WTC11 (cell line): ENCODE results near the gene GTF2F1. TPM values are rescaled to one million over a fixed set of nuclear protein-coding genes. Genes with fewer than 3 reads are reported as not detected.

Experiments
- ATAC-seq: fragments of 200-7000 bp; cut with Tn5 transposase; 2 replicates; pipeline ENCODE4 v1.10.0; 2021; ENCODE audit warnings: mild to moderate bottlenecking, moderate library complexity
- CTCF ChIA-PET: fragments of 300-600 bp; sonication (Branson Sonifier 250); formaldehyde crosslinking; loops from one replicate; lab custom pipeline; 2021; ENCODE audit warnings: antibody characterized with exemption; lab: Charles Lee
- POLR2A ChIA-PET: fragments of 350-600 bp; sonication (Branson Sonifier 250); formaldehyde crosslinking; loops from one replicate; lab custom pipeline; 2021; ENCODE audit warnings: antibody characterized with exemption; lab: Charles Lee
- DNase-seq: peaks from one replicate; pipeline ENCODE4 v3.0.0; 2021; ENCODE audit warnings: low spot score
- H3K27ac Mint-ChIP-seq: 2 replicates; pipeline ENCODE4 v1.8.0; 2021; ENCODE audit warnings: mixed read lengths
- H3K27me3 Mint-ChIP-seq: 2 replicates; pipeline ENCODE4 v1.8.0; 2021; ENCODE audit warnings: low read depth, mild to moderate bottlenecking, moderate library complexity, mixed read lengths
- H3K36me3 Mint-ChIP-seq: 2 replicates; pipeline ENCODE4 v1.8.0; 2021; ENCODE audit warnings: mixed read lengths
- H3K4me1 Mint-ChIP-seq: 2 replicates; pipeline ENCODE4 v1.8.0; 2022; ENCODE audit warnings: mixed read lengths
- H3K4me3 Mint-ChIP-seq: 2 replicates; pipeline ENCODE4 v1.8.0; 2021; ENCODE audit warnings: mild to moderate bottlenecking, moderate library complexity, mixed read lengths
- H3K9me3 Mint-ChIP-seq: 2 replicates; pipeline ENCODE4 v1.8.0; 2021; ENCODE audit warnings: mixed read lengths
- CTCF ChIP-seq: fragments of 200-600 bp; IDR thresholded peaks from 2 replicates; pipeline ENCODE4 v1.8.0; 2022; ENCODE audit warnings: antibody characterized with exemption
- EMX1 ChIP-seq: fragments of 250-450 bp; sonication (Bioruptor Pico); IDR thresholded peaks from 2 replicates; pipeline ENCODE4 v1.8.0; 2021; ENCODE audit warnings: mild to moderate bottlenecking
- JUN ChIP-seq: sonication (generic); formaldehyde crosslinking; IDR thresholded peaks from 2 replicates; pipeline ENCODE4 v1.8.0; 2023; ENCODE audit warnings: mild to moderate bottlenecking, missing genetic modification reagents
- NFE2L1 ChIP-seq: sonication (generic); formaldehyde crosslinking; IDR thresholded peaks from 2 replicates; pipeline ENCODE4 v1.8.1; 2023; ENCODE audit warnings: missing genetic modification reagents
- PRDM15 ChIP-seq: sonication (generic); formaldehyde crosslinking; IDR thresholded peaks from 2 replicates; pipeline ENCODE4 v1.8.0; 2022; ENCODE audit warnings: missing genetic modification reagents
- STAT6 ChIP-seq: sonication (generic); formaldehyde crosslinking; conservative IDR thresholded peaks from 2 replicates; pipeline ENCODE4 v1.8.1; 2023; ENCODE audit warnings: mild to moderate bottlenecking, low read depth, missing genetic modification reagents, moderate library complexity
- TP53 ChIP-seq: sonication (generic); formaldehyde crosslinking; IDR thresholded peaks from 2 replicates; pipeline ENCODE4 v1.8.1; 2023; ENCODE audit warnings: mild to moderate bottlenecking, missing genetic modification reagents
- USF1 ChIP-seq: sonication (generic); formaldehyde crosslinking; IDR thresholded peaks from 2 replicates; pipeline ENCODE4 v1.8.0; 2022; ENCODE audit warnings: mild to moderate bottlenecking, missing genetic modification reagents
- ZBTB43 ChIP-seq: sonication (generic); formaldehyde crosslinking; IDR thresholded peaks from 2 replicates; pipeline ENCODE4 v1.8.1; 2023; ENCODE audit warnings: mild to moderate bottlenecking, missing genetic modification reagents
- ZSCAN18 ChIP-seq: fragments of 250-450 bp; sonication (Bioruptor Pico); IDR thresholded peaks from 2 replicates; pipeline ENCODE4 v2.1.2; 2022; ENCODE audit warnings: mild to moderate bottlenecking, moderate library complexity
- total RNA-seq: library from RNA; stranded (reverse); gene quantifications from 3 replicates; pipeline ENCODE4 v1.2.3, GENCODE V29; 2021

GTF2F1 gene
- total RNA-seq, 1 experiment from 2014 or later = 62.4 TPM

- Mint-ChIP-seq H3K27ac (no peak overlapping the region), H3K4me3 (no peak overlapping the region), H3K27me3 (peaks cover 13% of the 10 kb centered on the region), H3K9me3 (peaks cover 21% of the 10 kb centered on the region), H3K36me3 (no peaks in the 10 kb centered on the region; the same call in 1 of the 2 replicates), H3K4me1 (no peaks in the 10 kb centered on the region)
- TF ChIP-seq EMX1 (no peak), CTCF (no peak), STAT6 (CRISPR knock-in tag) (no peak), ZSCAN18 (CRISPR knock-in tag) (no peak), USF1 (CRISPR knock-in tag) (0 out of 2 replicates have a peak, but pooled peaks have one; percentile 13), PRDM15 (CRISPR knock-in tag) (no peak)
- no peak for ATAC-seq
- ChIA-PET CTCF (no interaction called here), POLR2A (no interaction called here)
- no peak for DNase-seq
Observed at GRCh38 chr19:6343462-6343861, 49.5 kb downstream of the GTF2F1 start.

GRCh38 chr19:6340493-6341201 is 52.3 kb downstream of the GTF2F1 start:
- H3K9me3 Mint-ChIP-seq = peaks cover 16% of the 10 kb centered on the region
- TF ChIP-seq JUN (no peak), NFE2L1 (CRISPR knock-in tag) (no peak), TP53 (CRISPR knock-in tag) (no peak), ZBTB43 (no peak)
- no peak for DNase-seq
- peak; percentile 51; the same call in 1 of the 2 replicates for ATAC-seq
- no peaks in the 10 kb centered on the region; the same call in 1 of the 2 replicates for H3K36me3 Mint-ChIP-seq
- ChIA-PET CTCF (interaction anchor here (0.5 to 1.6 kb wide), 22 partner anchors 9 to 546 kb away, joined by 3 to 13 read pairs (median 4); partner anchors contain the start of genes ALKBH7 and CLPP), POLR2A (interaction anchor here (0.5 kb wide), 1 partner anchor 33 kb away, joined by 3 read pairs; no protein-coding TSS in a partner anchor)
- H3K27me3 Mint-ChIP-seq = peaks cover 7% of the 10 kb centered on the region
- no peak overlapping the region for H3K4me3 Mint-ChIP-seq
- no peak overlapping the region for H3K27ac Mint-ChIP-seq
- no peaks in the 10 kb centered on the region for H3K4me1 Mint-ChIP-seq
